Brain microvascular endothelial cell (primary cell): ENCODE results near the gene BACE1.
"Not testable (repeated sequence)": the region's sequence is repeated elsewhere in the genome, so short reads cannot be mapped to it uniquely, and the experiment has no call there.

Experiments
- DNase-seq: peaks from one replicate; pipeline ENCODE4 v3.0.0-alpha.2; 2020
- H3K27ac ChIP-seq: fragments of 250-450 bp; sonication (Bioruptor Pico); 2 replicates; pipeline ENCODE4 v1.5.1; 2020; ENCODE audit warnings: mild to moderate bottlenecking, moderate library complexity
- H3K27me3 ChIP-seq: fragments of 250-450 bp; sonication (Bioruptor Pico); replicated peaks from 2 replicates; pipeline ENCODE4 v1.5.1; 2020; ENCODE audit warnings: mild to moderate bottlenecking
- H3K36me3 ChIP-seq: fragments of 250-450 bp; sonication (Bioruptor Pico); replicated peaks from 2 replicates; pipeline ENCODE4 v1.5.1; 2020; ENCODE audit warnings: mild to moderate bottlenecking
- H3K4me3 ChIP-seq: 2 replicates; pipeline ENCODE4 v1.5.1; 2011; ENCODE audit warnings: low read depth, mild to moderate bottlenecking, control low read depth, low read length, moderate library complexity
- in situ Hi-C: cut with HindIII; loops from 2 replicates; pipeline ENCODE4 v1.10.0; 2017; ENCODE audit warnings: low sequenced_read_pairs, low pct_ligation_motif_present
- TF ChIP-seq, protein P1 (sequence below): IDR thresholded peaks from 2 replicates; pipeline ENCODE4 v1.5.1; 2011; ENCODE audit warnings: low read depth, mild to moderate bottlenecking, moderate library complexity, low read length, control low read depth, inconsistent platforms; ENCODE audit errors: missing control alignments

Gene BACE1

DNA sequence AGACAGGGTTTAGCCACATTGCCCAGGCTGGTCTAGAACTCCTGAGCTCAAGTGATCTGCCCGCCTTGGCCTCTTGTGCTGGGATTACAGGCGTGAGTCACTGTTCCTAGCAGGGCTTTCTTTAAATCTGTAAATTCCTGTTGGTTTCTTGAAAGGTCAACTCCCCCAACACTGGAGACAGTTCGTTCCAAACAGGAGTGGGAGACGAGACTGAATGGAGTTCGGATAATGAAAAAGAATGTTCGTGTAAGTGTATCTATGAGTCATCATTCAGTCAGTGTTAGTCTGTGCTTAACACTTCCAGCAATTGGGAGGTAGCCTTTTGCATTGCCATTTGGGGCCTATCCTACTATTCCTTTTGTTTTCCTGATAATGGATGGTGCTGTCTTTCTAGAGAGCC lies 34.9 kb downstream of the BACE1 start:
- in situ Hi-C loops: no loop called here
- peak; percentile 91 for DNase-seq

DNA sequence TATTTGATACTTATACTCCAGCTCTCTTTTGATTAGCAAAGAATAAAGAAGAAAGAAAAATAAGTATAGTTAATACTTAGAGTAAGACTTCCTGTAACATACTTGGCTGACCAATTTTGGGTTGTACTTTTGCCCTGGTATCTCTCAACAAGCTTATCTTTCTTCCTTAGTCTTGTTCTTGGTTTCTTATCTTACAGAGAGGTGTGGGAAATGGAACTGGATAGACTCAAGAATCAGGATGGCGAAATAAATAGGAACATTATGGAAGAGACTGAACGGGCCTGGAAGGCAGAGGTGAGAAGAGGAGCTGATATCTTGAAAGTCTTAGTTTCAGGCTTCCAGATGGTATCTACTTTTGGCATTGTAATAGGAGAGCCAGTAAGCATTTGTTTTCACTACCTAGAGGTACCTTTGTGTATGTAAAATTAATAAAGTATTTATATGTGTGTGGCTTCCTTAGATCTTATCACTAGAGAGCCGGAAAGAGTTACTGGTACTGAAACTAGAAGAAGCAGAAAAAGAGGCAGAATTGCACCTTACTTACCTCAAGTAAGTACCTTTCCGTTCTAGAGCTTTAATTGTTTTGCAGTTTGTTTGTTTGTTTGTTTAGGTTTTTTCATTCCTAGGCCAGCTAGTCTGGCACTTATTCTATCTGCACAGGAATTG lies 36.2 kb downstream of the BACE1 start:
- DNase-seq: no peak
- H3K27ac ChIP-seq: no peak overlapping the region
- in situ Hi-C loops: no loop called here
- H3K27me3 ChIP-seq: no peaks in the 10 kb centered on the region
- peaks cover 16% of the 10 kb centered on the region for H3K36me3 ChIP-seq
- TF ChIP-seq, protein P1, sequence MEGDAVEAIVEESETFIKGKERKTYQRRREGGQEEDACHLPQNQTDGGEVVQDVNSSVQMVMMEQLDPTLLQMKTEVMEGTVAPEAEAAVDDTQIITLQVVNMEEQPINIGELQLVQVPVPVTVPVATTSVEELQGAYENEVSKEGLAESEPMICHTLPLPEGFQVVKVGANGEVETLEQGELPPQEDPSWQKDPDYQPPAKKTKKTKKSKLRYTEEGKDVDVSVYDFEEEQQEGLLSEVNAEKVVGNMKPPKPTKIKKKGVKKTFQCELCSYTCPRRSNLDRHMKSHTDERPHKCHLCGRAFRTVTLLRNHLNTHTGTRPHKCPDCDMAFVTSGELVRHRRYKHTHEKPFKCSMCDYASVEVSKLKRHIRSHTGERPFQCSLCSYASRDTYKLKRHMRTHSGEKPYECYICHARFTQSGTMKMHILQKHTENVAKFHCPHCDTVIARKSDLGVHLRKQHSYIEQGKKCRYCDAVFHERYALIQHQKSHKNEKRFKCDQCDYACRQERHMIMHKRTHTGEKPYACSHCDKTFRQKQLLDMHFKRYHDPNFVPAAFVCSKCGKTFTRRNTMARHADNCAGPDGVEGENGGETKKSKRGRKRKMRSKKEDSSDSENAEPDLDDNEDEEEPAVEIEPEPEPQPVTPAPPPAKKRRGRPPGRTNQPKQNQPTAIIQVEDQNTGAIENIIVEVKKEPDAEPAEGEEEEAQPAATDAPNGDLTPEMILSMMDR: no peak
- no peak overlapping the region for H3K4me3 ChIP-seq

More for the DNA sequence above, 34.9 kb downstream of the BACE1 start:
- TF ChIP-seq, protein P1: no peak
- H3K36me3 ChIP-seq: peaks cover 27% of the 10 kb centered on the region
- peak overlapping the region; percentile 73 for H3K27ac ChIP-seq
- H3K4me3 ChIP-seq: no peak overlapping the region
- no peaks in the 10 kb centered on the region for H3K27me3 ChIP-seq

DNA sequence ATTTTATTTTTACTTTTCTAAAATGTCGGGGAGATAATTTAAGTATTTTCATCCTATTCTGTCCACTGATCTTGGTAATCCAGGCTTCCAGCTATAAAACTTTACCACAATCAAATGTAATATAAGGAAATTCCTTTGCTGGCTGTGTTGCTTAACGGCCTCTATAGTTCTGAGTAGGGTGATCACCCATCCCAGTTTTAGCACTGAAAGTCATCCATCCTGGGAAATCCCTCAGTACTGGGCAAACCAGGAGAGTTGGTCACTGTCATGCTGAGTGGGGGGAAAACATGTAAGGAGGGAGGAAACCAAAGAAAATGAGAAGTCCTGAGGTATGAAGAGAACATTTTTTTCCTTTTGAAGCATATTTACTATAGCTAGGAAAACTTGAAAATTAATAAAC lies 37.7 kb downstream of the BACE1 start:
- TF ChIP-seq, protein P1: no peak
- in situ Hi-C loops: no loop called here
- no peak for DNase-seq
- no peak overlapping the region for H3K27ac ChIP-seq
- H3K4me3 ChIP-seq: no peak overlapping the region
- H3K36me3 ChIP-seq: peaks cover 7% of the 10 kb centered on the region
- no peaks in the 10 kb centered on the region for H3K27me3 ChIP-seq

DNA sequence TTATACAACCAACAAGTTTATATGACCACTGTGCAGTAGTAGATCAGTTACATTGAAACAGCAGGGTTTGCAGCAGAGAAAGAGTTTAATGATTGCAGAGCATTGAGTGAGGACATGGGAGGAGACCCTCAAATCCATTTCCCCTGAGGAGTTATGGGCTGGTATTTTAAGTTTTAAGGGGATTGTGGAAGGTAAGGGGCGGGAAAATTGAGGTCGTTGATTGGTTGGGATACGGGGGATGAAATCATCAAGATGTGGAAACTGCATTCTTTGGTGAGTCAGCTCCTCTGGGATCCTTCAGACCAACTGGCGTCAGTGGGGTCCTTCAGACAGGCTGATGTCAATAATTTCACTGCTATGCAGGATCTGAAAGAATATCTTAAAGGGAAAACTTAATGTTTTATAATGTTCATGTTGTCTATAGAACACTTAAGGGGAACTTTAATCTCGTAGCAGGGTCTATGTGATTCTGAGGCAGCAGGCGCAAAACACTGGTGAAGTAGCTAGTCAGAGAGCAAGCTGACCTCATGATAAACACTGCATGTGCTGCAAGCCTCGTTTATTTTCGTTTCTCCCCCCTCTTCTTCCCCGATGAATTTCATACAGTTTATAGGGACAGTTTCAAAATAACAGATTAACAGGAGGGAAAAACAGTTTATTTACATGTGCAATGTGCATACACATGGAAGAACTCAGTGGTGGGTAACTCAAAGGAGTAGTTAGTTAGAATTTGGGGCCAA lies 42.3 kb downstream of the BACE1 start:
- peak overlapping the region; percentile 76 for H3K27ac ChIP-seq
- TF ChIP-seq, protein P1: no peak
- H3K27me3 ChIP-seq: no peaks in the 10 kb centered on the region
- no peak overlapping the region for H3K4me3 ChIP-seq
- H3K36me3 ChIP-seq: no peaks in the 10 kb centered on the region
- DNase-seq: peak; percentile 84
- in situ Hi-C loops: no loop called here

DNA sequence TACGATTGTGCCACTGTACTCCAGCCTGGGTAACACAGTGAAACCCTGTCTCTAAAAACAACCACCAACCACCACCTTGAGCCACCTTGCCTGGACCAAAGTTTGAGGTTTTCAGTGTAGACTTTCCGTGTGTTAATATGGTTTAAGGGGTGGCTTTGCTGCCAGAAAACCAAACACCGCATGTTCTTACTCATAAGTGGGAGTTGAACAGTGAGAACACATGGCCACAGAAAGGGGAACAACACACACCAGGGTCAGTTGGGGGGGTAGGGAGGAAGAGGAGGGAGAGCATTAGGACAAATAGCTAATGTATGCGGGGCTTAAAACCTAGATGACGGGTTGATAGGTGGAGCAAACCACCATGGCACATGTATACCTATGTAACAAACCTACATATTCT lies 43.9 kb downstream of the BACE1 start:
- H3K4me3 ChIP-seq, in situ Hi-C loops, H3K36me3 ChIP-seq, H3K27ac ChIP-seq, H3K27me3 ChIP-seq, DNase-seq: not testable (repeated sequence)

DNA sequence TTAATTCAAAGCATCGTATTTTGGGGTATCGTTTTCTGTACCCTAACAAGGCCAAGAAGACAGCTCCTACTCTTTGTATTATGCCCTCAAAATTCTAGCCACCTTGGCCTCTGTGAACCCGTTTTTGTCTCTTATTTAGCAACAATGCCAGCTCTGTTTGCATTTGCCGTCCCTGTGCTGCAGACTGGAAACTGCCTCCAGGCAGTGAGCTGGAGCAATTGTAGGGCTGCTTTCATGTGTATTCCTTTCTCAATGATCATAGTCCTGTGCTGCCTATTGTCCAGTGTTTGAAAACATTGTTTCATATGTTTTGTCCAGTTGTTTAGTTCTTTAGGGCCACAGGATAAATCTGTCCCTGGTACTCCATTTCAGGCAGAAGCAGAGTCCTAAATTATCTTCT lies 44.8 kb downstream of the BACE1 start:
- Histone ChIP-seq H3K36me3 (peaks cover 2% of the 10 kb centered on the region), H3K4me3 (no peak overlapping the region), H3K27ac (no peak overlapping the region), H3K27me3 (no peaks in the 10 kb centered on the region)
- TF ChIP-seq, protein P1: no peak
- no peak for DNase-seq
- in situ Hi-C loops: no loop called here
